Naive thymus-derived CD4-positive, alpha-beta T cell (primary cell): ENCODE measurements around the gene RAB22A. TPM values are rescaled to one million over a fixed set of nuclear protein-coding genes. Genes with fewer than 3 reads are reported as not detected.
A peak's percentile ranks its signal among the peaks of the same experiment; 100 is the strongest.

ENCODE experiments used
- ATAC-seq: fragments of 150-1000 bp; cut with Tn5 transposase; 2 replicates; pipeline ENCODE4 v1.10.0; 2021; ENCODE audit warnings: mild to moderate bottlenecking, moderate library complexity
- CTCF ChIA-PET: fragments of 350-600 bp; sonication (Branson Sonifier 250); formaldehyde crosslinking; loops from one replicate; lab custom pipeline; 2021; ENCODE audit warnings: antibody characterized with exemption; lab: Charles Lee
- POLR2A ChIA-PET: fragments of 350-600 bp; sonication (Branson Sonifier 250); formaldehyde crosslinking; loops from one replicate; lab custom pipeline; 2021; ENCODE audit warnings: antibody characterized with exemption, inconsistent platforms; lab: Charles Lee
- DNase-seq, 9 donors: peaks; one replicate each; pipeline versions ENCODE4 v3.0.0 to v3.0.0-alpha.2; 2020 to 2022; ENCODE audit warnings: mixed read lengths in 1 of 9
- H3K27ac ChIP-seq: one replicate; pipeline ENCODE4 v1.7.0; 2013; ENCODE audit warnings: mild to moderate bottlenecking, low read depth, low read length, moderate library complexity
- H3K27me3 ChIP-seq, 2 donors: one replicate each; pipeline ENCODE4 v1.7.0; 2013; ENCODE audit warnings: low read length in 2 of 2, mild to moderate bottlenecking in 2 of 2, moderate library complexity in 2 of 2; ENCODE audit not compliant: control insufficient read depth in 2 of 2, insufficient read depth in 2 of 2
- H3K36me3 ChIP-seq, 3 experiments: 1 replicate in 2 of 3; 2 replicates in 1 of 3; pipeline ENCODE4 v1.7.0; 2013; ENCODE audit warnings: low read length in 3 of 3, mild to moderate bottlenecking in 3 of 3, moderate library complexity in 1 of 3; ENCODE audit not compliant: insufficient read depth in 3 of 3, control insufficient read depth in 2 of 3
- H3K4me1 ChIP-seq, 2 donors: one replicate each; pipeline ENCODE4 v1.7.0; 2013; ENCODE audit warnings: low read length in 2 of 2, mild to moderate bottlenecking in 2 of 2, moderate library complexity in 1 of 2; ENCODE audit not compliant: control insufficient read depth in 2 of 2, insufficient read depth in 2 of 2
- H3K4me3 ChIP-seq: 2 replicates; pipeline ENCODE4 v1.7.0; 2013; ENCODE audit warnings: mild to moderate bottlenecking, low read length
- H3K9me3 ChIP-seq, 3 experiments: 1 replicate in 2 of 3; 2 replicates in 1 of 3; pipeline ENCODE4 v1.7.0; 2013; ENCODE audit warnings: low read length in 3 of 3; ENCODE audit not compliant: control insufficient read depth in 2 of 3
- H3K27ac Mint-ChIP-seq, 9 donors: one replicate each; pipeline ENCODE4 v1.8.0; 2020 to 2022; ENCODE audit warnings: mixed read lengths in 9 of 9, mild to moderate bottlenecking in 8 of 9, moderate library complexity in 5 of 9, inconsistent platforms in 2 of 9
- H3K27me3 Mint-ChIP-seq, 5 donors: one replicate each; pipeline ENCODE4 v1.8.0; 2021 to 2022; ENCODE audit warnings: mixed read lengths in 5 of 5, mild to moderate bottlenecking in 1 of 5
- H3K36me3 Mint-ChIP-seq, 5 donors: one replicate each; pipeline ENCODE4 v1.8.0; 2020 to 2022; ENCODE audit warnings: mixed read lengths in 5 of 5, mild to moderate bottlenecking in 3 of 5, inconsistent platforms in 1 of 5
- H3K4me1 Mint-ChIP-seq, 7 donors: one replicate each; pipeline ENCODE4 v1.8.0; 2020 to 2022; ENCODE audit warnings: mixed read lengths in 7 of 7, mild to moderate bottlenecking in 3 of 7, inconsistent platforms in 1 of 7
- H3K4me3 Mint-ChIP-seq, 10 donors: one replicate each; pipeline ENCODE4 v1.8.0; 2020 to 2022; ENCODE audit warnings: mild to moderate bottlenecking in 10 of 10, mixed read lengths in 10 of 10, moderate library complexity in 6 of 10, inconsistent platforms in 2 of 10
- H3K9me3 Mint-ChIP-seq, 11 donors: one replicate each; pipeline ENCODE4 v1.8.0; 2020 to 2022; ENCODE audit warnings: mixed read lengths in 11 of 11, mild to moderate bottlenecking in 4 of 11, inconsistent platforms in 1 of 11, moderate library complexity in 1 of 11
- intact Hi-C, 2 donors: fragments of 100-400 bp; cut with micrococcal nuclease; formaldehyde crosslinking; loops; one replicate each; pipeline ENCODE4 v1.15.1; 2023
- polyA plus RNA-seq, 2 donors: library from polyadenylated mRNA; unstranded; fragments of 300-500 nt; fragmentation: Illumina TruSeq; gene quantifications; one replicate each; pipeline ENCODE4 v1.2.3, GENCODE V29; 2021
- total RNA-seq, 6 experiments: library from RNA in 5 of 6; stranded (reverse) in 5 of 6; gene quantifications; 1 replicate in 5 of 6; 2 replicates in 1 of 6; pipeline ENCODE4 v1.2.3 and lab custom pipeline; 2021 to 2026

The RAB22A gene
- total and polyA plus RNA-seq, 7 experiments from 2014 or later, result 10.4 to 24.7 (median 17.8) TPM

- DNase-seq (no peak), ATAC-seq (no peak)
- intact Hi-C loops, result no loop called here
- CTCF ChIA-PET, result no interaction called here
- Mint-ChIP-seq H3K9me3 (no peaks in the 10 kb centered on the region), H3K27ac (peak overlapping the region in 4 of 9 donors; percentile 1 to 50 (median 40)), H3K27me3 (no peaks in the 10 kb centered on the region), H3K4me1 (peaks cover 8 to 63% (median 22%) of the 10 kb centered on the region in 7 donors), H3K4me3 (no peak overlapping the region), H3K36me3 (peaks cover 3 to 15% (median 5%) of the 10 kb centered on the region in 5 donors)
- H3K36me3 ChIP-seq, result no peaks in the 10 kb centered on the region
- no peak overlapping the region for H3K27ac ChIP-seq
- no peaks in the 10 kb centered on the region for H3K27me3 ChIP-seq
- no peaks in the 10 kb centered on the region for H3K4me1 ChIP-seq
- POLR2A ChIA-PET, result interaction anchor here (0.6 kb wide), 1 partner anchor 21 kb away, joined by 7 read pairs; no protein-coding TSS in a partner anchor
- H3K4me3 ChIP-seq, result no peak overlapping the region
- H3K9me3 ChIP-seq, result no peaks in the 10 kb centered on the region
Observed at GRCh38 chr20:58297394-58297793, 12.1 kb upstream of the RAB22A start.

GRCh38 chr20:58300321-58300720 is 9.2 kb upstream of the RAB22A start:
- Histone ChIP-seq H3K27me3 (no peaks in the 10 kb centered on the region), H3K9me3 (no peaks in the 10 kb centered on the region), H3K27ac (no peak overlapping the region), H3K4me1 (no peaks in the 10 kb centered on the region), H3K4me3 (no peak overlapping the region), H3K36me3 (no peaks in the 10 kb centered on the region)
- ATAC-seq (no peak), DNase-seq (no peak)
- peaks cover 10 to 68% (median 28%) of the 10 kb centered on the region in 7 donors for H3K4me1 Mint-ChIP-seq
- CTCF ChIA-PET, result no interaction called here
- H3K27me3 Mint-ChIP-seq, result no peaks in the 10 kb centered on the region
- peaks cover 3 to 27% (median 7%) of the 10 kb centered on the region in 5 donors for H3K36me3 Mint-ChIP-seq
- intact Hi-C loops, result loop anchor here in 1 of 2 donors (10.0 kb wide), 1 partner anchor 1644 kb away; the partner anchor contains the start of genes FAM217B and PPP1R3D
- H3K27ac Mint-ChIP-seq, result no peak overlapping the region
- peaks cover 0 to 2% (median 0%) of the 10 kb centered on the region in 11 donors for H3K9me3 Mint-ChIP-seq
- H3K4me3 Mint-ChIP-seq, result no peak overlapping the region
- POLR2A ChIA-PET, result no interaction called here

- no peaks in the 10 kb centered on the region for H3K9me3 ChIP-seq
- peaks cover 3 to 28% (median 7%) of the 10 kb centered on the region in 5 donors for H3K36me3 Mint-ChIP-seq
- no peaks in the 10 kb centered on the region for H3K36me3 ChIP-seq
- H3K27me3 ChIP-seq, result no peaks in the 10 kb centered on the region
- H3K27me3 Mint-ChIP-seq, result no peaks in the 10 kb centered on the region
- peak overlapping the region in 5 of 9 donors; percentile 5 to 99 (median 27) for H3K27ac Mint-ChIP-seq
- peaks cover 24% of the 10 kb centered on the region in 2 donors for H3K4me1 ChIP-seq
- ATAC-seq (no peak), DNase-seq (no peak)
- POLR2A ChIA-PET, result interaction anchor here (0.5 kb wide), 1 partner anchor 728 kb away, joined by 3 read pairs; no protein-coding TSS in a partner anchor
- H3K27ac ChIP-seq, result no peak overlapping the region
- intact Hi-C loops, result loop anchor here in 1 of 2 donors (10.0 kb wide), 1 partner anchor 1641 kb away; the partner anchor contains the start of genes FAM217B and PPP1R3D
- H3K9me3 Mint-ChIP-seq, result peaks cover 0 to 2% (median 0%) of the 10 kb centered on the region in 11 donors
- CTCF ChIA-PET, result no interaction called here
- no peak overlapping the region for H3K4me3 Mint-ChIP-seq
- H3K4me1 Mint-ChIP-seq, result peaks cover 16 to 68% (median 40%) of the 10 kb centered on the region in 7 donors
- no peak overlapping the region for H3K4me3 ChIP-seq
Observed at GRCh38 chr20:58303547-58303946, 6.0 kb upstream of the RAB22A start.

- H3K27me3 Mint-ChIP-seq, result no peaks in the 10 kb centered on the region
- H3K36me3 ChIP-seq, result no peaks in the 10 kb centered on the region
- CTCF ChIA-PET, result no interaction called here
- peaks cover 3 to 26% (median 7%) of the 10 kb centered on the region in 5 donors for H3K36me3 Mint-ChIP-seq
- H3K4me3 Mint-ChIP-seq, result no peak overlapping the region
- no peak overlapping the region for H3K27ac ChIP-seq
- DNase-seq, result no peak
- H3K4me3 ChIP-seq, result no peak overlapping the region
- H3K4me1 ChIP-seq, result peaks cover 26 to 30% of the 10 kb centered on the region in 2 donors
- H3K27ac Mint-ChIP-seq, result peak overlapping the region; percentile 92 to 99 (median 97)
- peaks cover 0 to 2% (median 0%) of the 10 kb centered on the region in 11 donors for H3K9me3 Mint-ChIP-seq
- POLR2A ChIA-PET, result interaction anchor here (1.3 kb wide), 1 partner anchor 45 kb away, joined by 3 read pairs; no protein-coding TSS in a partner anchor
- ATAC-seq, result no peak
- H3K27me3 ChIP-seq, result no peaks in the 10 kb centered on the region
- no peaks in the 10 kb centered on the region for H3K9me3 ChIP-seq
- peaks cover 16 to 59% (median 40%) of the 10 kb centered on the region in 7 donors for H3K4me1 Mint-ChIP-seq
- intact Hi-C loops, result loop anchor here (5.0 to 10.0 kb wide), 12 partner anchors 38 to 1640 kb away; partner anchors contain the start of genes ATP5F1E (in 1 of the 2), FAM217B (in 1 of the 2), GNAS (in 1 of the 2) and GNAS-AS1 (in 1 of the 2)
Observed at GRCh38 chr20:58305061-58305460, 4.5 kb upstream of the RAB22A start.

- peak; percentile 77 for ATAC-seq
- Histone ChIP-seq H3K27ac (peak overlapping the region; percentile 83), H3K27me3 (no peaks in the 10 kb centered on the region), H3K9me3 (no peaks in the 10 kb centered on the region), H3K4me1 (peaks cover 38 to 46% of the 10 kb centered on the region in 2 donors), H3K4me3 (peak overlapping the region; percentile 6), H3K36me3 (peaks cover 0 to under 1% (median 0%) of the 10 kb centered on the region in 3 experiments)
- peak overlapping the region; percentile 53 to 82 (median 72) for H3K4me3 Mint-ChIP-seq
- peaks cover 0 to 2% (median 0%) of the 10 kb centered on the region in 11 donors for H3K9me3 Mint-ChIP-seq
- H3K36me3 Mint-ChIP-seq, result peaks cover 2 to 19% (median 5%) of the 10 kb centered on the region in 5 donors
- peaks cover 14 to 65% (median 52%) of the 10 kb centered on the region in 7 donors for H3K4me1 Mint-ChIP-seq
- peak; percentile 53 to 94 (median 84) for DNase-seq
- ChIA-PET CTCF (interaction anchor here (0.5 to 0.6 kb wide), 3 partner anchors 37 to 673 kb away, joined by 3 read pairs; no protein-coding TSS in a partner anchor), POLR2A (interaction anchor here (0.6 to 3.5 kb wide), 6 partner anchors 46 to 1254 kb away, joined by 3 to 18 read pairs (median 4); partner anchors contain the start of genes STX16 and VAPB)
- H3K27ac Mint-ChIP-seq, result peak overlapping the region; percentile 92 to 99 (median 97)
- no peaks in the 10 kb centered on the region for H3K27me3 Mint-ChIP-seq
- intact Hi-C loops, result loop anchor here (1.0 to 10.0 kb wide), 16 partner anchors 39 to 1638 kb away; partner anchors contain the start of genes ATP5F1E (in 1 of the 2), FAM217B (in 1 of the 2), GNAS (in 1 of the 2) and GNAS-AS1 (in 1 of the 2)
Observed at GRCh38 chr20:58306421-58307261, 2.9 kb upstream of the RAB22A start.

GRCh38 chr20:58307270-58307669 is 2.2 kb upstream of the RAB22A start:
- Histone ChIP-seq H3K4me3 (peak overlapping the region; percentile 6), H3K4me1 (peaks cover 38 to 50% of the 10 kb centered on the region in 2 donors), H3K27ac (peak overlapping the region; percentile 83), H3K36me3 (peaks cover 0 to 3% (median 0%) of the 10 kb centered on the region in 3 experiments), H3K27me3 (no peaks in the 10 kb centered on the region), H3K9me3 (no peaks in the 10 kb centered on the region)
- CTCF ChIA-PET, result no interaction called here
- Mint-ChIP-seq H3K4me3 (peak overlapping the region; percentile 53 to 82 (median 72)), H3K27me3 (no peaks in the 10 kb centered on the region), H3K27ac (peak overlapping the region; percentile 92 to 99 (median 97)), H3K4me1 (peaks cover 14 to 71% (median 57%) of the 10 kb centered on the region in 7 donors), H3K9me3 (peaks cover 0 to 2% (median 0%) of the 10 kb centered on the region in 11 donors), H3K36me3 (peaks cover 0 to 17% (median 4%) of the 10 kb centered on the region in 5 donors)
- intact Hi-C loops, result loop anchor here (1.0 to 10.0 kb wide), 15 partner anchors 40 to 1638 kb away; partner anchors contain the start of genes ATP5F1E (in 1 of the 2), FAM217B (in 1 of the 2), GNAS (in 1 of the 2) and GNAS-AS1 (in 1 of the 2)
- POLR2A ChIA-PET, result interaction anchor here (0.6 to 3.5 kb wide), 4 partner anchors 48 to 344 kb away, joined by 3 to 18 read pairs (median 10); partner anchors contain the start of genes STX16 and VAPB
- DNase-seq, result no peak
- ATAC-seq, result no peak
